Coronary artery (tissue), 2 donors: ENCODE results near the gene PCDH9.

Experiments used
- DNase-seq: peaks from one replicate; pipeline ENCODE4 v3.0.0-alpha.2; 2017; ENCODE audit warnings: low spot score
- H3K27ac ChIP-seq, 2 donors: fragments of 200-600 bp; sonication (generic); one replicate each; pipeline ENCODE4 v1.5.1; 2016 to 2019
- H3K4me3 ChIP-seq: fragments of 200-600 bp; sonication (generic); 2 replicates; pipeline ENCODE4 v1.5.1; 2016; ENCODE audit warnings: mild to moderate bottlenecking, moderate library complexity
- CTCF ChIP-seq: fragments of 200-600 bp; sonication (generic); IDR thresholded peaks from one replicate; pipeline ENCODE4 v1.5.1; 2019; ENCODE audit warnings: antibody characterized with exemption

Gene PCDH9

GRCh38 chr13:66375756-66376155 is 854.4 kb downstream of the PCDH9 start:
- no peak overlapping the region for H3K27ac ChIP-seq
- TF ChIP-seq CTCF: no peak
- DNase-seq: no peak
- no peak overlapping the region for H3K4me3 ChIP-seq

DNA sequence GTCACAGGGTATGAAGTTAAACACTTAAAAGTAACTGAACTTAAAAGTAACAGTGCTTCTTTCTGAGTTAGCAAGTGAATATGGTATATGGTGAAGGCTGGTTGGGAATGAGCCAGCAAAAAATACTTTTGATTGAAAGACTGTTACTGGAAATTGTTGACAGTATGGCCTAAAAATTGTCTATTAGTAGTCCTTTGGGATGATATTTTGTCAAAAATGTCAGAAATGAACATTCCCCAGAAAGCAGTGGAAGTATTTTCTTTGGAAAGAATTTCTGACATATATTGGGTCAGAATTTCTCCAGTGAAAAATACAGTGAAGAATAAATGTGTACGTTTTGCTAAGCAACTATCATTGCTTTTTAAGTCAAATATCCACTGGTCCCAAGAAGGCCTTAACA is 860.5 kb downstream of the PCDH9 start:
- no peak for TF ChIP-seq CTCF
- H3K27ac ChIP-seq: no peak overlapping the region
- DNase-seq: no peak
- no peak overlapping the region for H3K4me3 ChIP-seq

DNA sequence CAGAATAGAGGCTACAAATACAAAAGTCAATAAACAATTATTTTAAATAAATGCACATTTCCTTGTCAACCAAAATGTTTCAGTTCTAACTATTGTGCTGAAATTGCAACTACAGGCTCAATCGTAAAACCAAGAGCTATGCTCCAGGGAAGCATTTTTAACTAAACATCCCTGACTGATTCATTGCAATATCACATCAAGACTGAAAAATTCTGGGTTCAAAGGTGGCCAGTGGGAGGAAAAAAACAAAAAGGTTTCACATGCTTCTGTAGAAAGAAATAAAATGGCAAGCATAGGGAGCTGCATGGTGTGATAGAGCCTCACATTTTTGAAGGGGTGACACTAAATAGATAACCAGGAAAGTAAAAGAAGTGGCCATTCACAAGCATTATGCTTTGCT is 862.8 kb downstream of the PCDH9 start:
- no peak overlapping the region for H3K4me3 ChIP-seq
- TF ChIP-seq CTCF: no peak
- no peak overlapping the region for H3K27ac ChIP-seq
- DNase-seq: no peak

DNA sequence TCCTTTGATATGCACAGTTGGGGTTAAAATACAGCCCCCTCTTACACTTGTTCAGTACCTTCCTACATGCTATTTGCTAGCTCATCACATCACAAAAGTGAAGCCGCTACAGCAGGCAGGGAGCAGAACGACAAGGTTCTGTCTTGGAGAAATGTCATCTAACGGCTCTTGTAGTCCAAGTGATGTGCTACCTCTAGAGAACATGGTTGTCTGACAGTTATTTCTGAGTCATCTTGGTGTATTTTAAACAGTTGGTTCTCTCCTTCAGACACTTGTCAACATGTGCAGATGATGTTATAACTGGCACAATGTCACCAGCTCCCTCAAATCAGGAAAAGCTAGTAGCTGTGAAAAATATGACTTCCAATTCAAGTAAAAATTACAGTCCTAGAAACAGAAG is 865.0 kb downstream of the PCDH9 start:
- Histone ChIP-seq H3K4me3 (no peak overlapping the region), H3K27ac (no peak overlapping the region)
- TF ChIP-seq CTCF: no peak
- no peak for DNase-seq

- Histone ChIP-seq H3K27ac (no peak overlapping the region), H3K4me3 (no peak overlapping the region)
- no peak for DNase-seq
- TF ChIP-seq CTCF: no peak
Measured at GRCh38 chr13:66364346-66364745, 865.8 kb downstream of the PCDH9 start.

DNA sequence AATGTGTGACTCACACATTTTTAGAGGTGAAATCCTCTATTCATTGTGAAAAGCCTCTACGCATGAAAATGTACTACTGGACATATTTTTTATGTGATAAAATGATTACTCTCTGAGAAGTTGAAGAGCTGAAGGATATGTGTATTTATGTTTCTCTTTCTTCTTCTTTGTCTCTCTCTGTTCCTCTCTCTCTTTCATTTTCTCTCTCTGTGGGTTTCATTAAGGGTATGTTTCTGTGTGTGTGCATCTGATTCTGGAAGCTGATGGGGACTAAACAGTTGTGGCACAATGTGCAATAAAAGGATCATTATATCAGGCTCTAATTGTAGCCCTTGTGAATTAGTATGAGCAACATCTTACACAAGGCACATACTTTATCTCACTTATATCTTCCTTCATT is 867.7 kb downstream of the PCDH9 start:
- no peak for DNase-seq
- H3K27ac ChIP-seq: no peak overlapping the region
- no peak overlapping the region for H3K4me3 ChIP-seq
- no peak for TF ChIP-seq CTCF

DNA sequence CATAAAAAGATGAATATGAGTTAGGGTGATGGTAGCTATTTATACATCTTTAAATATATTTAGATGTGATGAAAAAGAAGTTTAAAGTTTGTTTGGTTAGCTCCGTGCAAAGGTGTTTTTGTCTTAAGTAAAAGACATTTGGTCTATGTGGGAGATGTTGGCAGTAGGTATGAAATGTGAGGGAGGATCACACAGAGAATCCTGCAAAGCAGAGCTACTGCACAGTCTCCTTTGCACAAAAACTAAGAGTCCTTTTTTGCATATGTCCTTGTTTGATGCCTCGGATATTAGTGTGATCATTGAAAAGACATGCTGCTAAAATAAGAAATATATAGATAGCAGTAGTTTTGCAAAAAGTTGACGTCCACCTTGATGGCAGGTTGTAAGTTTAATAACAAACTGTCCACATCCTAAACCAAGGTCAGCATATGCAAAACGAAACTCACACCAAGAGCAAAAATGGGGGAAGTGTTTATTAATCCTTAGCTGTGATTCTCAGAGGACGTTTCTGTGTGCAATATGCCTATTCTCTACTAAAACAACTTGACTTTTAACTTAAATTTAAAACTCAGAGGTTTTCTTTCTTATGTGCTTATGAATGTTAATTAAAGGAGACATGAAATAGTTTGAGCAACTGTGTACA is 870.1 kb downstream of the PCDH9 start:
- Histone ChIP-seq H3K27ac (no peak overlapping the region), H3K4me3 (no peak overlapping the region)
- no peak for DNase-seq
- no peak for TF ChIP-seq CTCF
